Endothelial cell of umbilical vein (primary cell): ENCODE results near the gene GLUL. TPM values are rescaled to one million over a fixed set of nuclear protein-coding genes. Genes with fewer than 3 reads are reported as not detected.

Experiments
- BruUV-seq: library from RNA; stranded (reverse); fragments of 400-500 nt; replicated peaks from 2 replicates; lab custom pipeline; 2021; lab: Mats Ljungman, UMichigan
- CTCF ChIA-PET: fragments of 300-600, 350-600 bp; sonication (Branson Sonifier 250); formaldehyde crosslinking; loops from one replicate; lab custom pipeline; 2021; ENCODE audit warnings: antibody characterized with exemption, inconsistent platforms; lab: Charles Lee
- POLR2A ChIA-PET: fragments of 300-600, 350-600 bp; sonication (Branson Sonifier 250); formaldehyde crosslinking; loops from one replicate; lab custom pipeline; 2021; ENCODE audit warnings: antibody characterized with exemption, inconsistent platforms; lab: Charles Lee
- DNase-seq: peaks from one replicate; pipeline ENCODE4 v3.0.0-alpha.2; 2011; ENCODE audit warnings: low read depth, low spot score
- FAIRE-seq: peaks from 2 replicates; lab custom pipeline; 2011; peaks lifted over from hg19 to GRCh38; lab: Jason Lieb, UNC
- H2AFZ ChIP-seq: 2 replicates; pipeline ENCODE4 v1.6.0; 2012; ENCODE audit warnings: low read depth, low read length, control low read depth, inconsistent platforms
- H3K27ac ChIP-seq: 2 replicates; pipeline ENCODE4 v1.5.1; 2011; ENCODE audit warnings: low read depth, mild to moderate bottlenecking, control low read depth, low read length, moderate library complexity; ENCODE audit not compliant: insufficient read depth
- H3K27me3 ChIP-seq, 2 experiments: 2 replicates each; pipeline versions ENCODE4 v1.6.0 to v1.6.1; 2011; ENCODE audit warnings: low read length in 2 of 2, mixed read lengths in 1 of 2; ENCODE audit not compliant: control insufficient read depth in 2 of 2, insufficient read depth in 2 of 2
- H3K36me3 ChIP-seq, 2 experiments: 2 replicates in 1 of 2; 3 replicates in 1 of 2; pipeline ENCODE4 v1.5.1; 2011; ENCODE audit warnings: low read length in 2 of 2, mild to moderate bottlenecking in 1 of 2, moderate library complexity in 1 of 2; ENCODE audit not compliant: control insufficient read depth in 2 of 2, insufficient read depth in 2 of 2; ENCODE audit errors: extremely low read depth in 1 of 2
- H3K4me1 ChIP-seq: 3 replicates; pipeline ENCODE4 v1.5.1; 2011; ENCODE audit warnings: mild to moderate bottlenecking, low read length; ENCODE audit not compliant: control insufficient read depth, insufficient read depth; ENCODE audit errors: extremely low read depth
- H3K4me2 ChIP-seq: 2 replicates; pipeline ENCODE4 v1.6.1; 2011; ENCODE audit warnings: low read length, control low read depth, mixed read lengths; ENCODE audit not compliant: insufficient read depth
- H3K4me3 ChIP-seq, 3 experiments: fragments of 200-600 bp in 1 of 3; sonication (generic), shearing (Covaris generic) in 1 of 3; replicated peaks in 1 of 3; 2 replicates each; pipeline ENCODE4 v1.5.1; 2011 to 2016; ENCODE audit warnings: control low read depth in 3 of 3, low read length in 3 of 3, mild to moderate bottlenecking in 2 of 3, inconsistent platforms in 1 of 3, low read depth in 1 of 3, moderate library complexity in 1 of 3; ENCODE audit not compliant: insufficient read depth in 1 of 3
- H3K79me2 ChIP-seq: 2 replicates; pipeline ENCODE4 v1.6.0; 2012; ENCODE audit warnings: low read length, inconsistent platforms; ENCODE audit not compliant: control insufficient read depth, insufficient read depth
- H3K9ac ChIP-seq: replicated peaks from 2 replicates; pipeline ENCODE3; 2011; ENCODE audit warnings: low read length, control low read depth; ENCODE audit not compliant: insufficient read depth; ENCODE audit errors: extremely low read depth
- H3K9me1 ChIP-seq: replicated peaks from 3 replicates; pipeline ENCODE4 v1.6.0; 2011; ENCODE audit warnings: mild to moderate bottlenecking, low read length; ENCODE audit not compliant: control insufficient read depth, insufficient read depth; ENCODE audit errors: extremely low read depth
- H3K9me3 ChIP-seq: replicated peaks from 2 replicates; pipeline ENCODE4 v1.5.1; 2012; ENCODE audit warnings: low read length, inconsistent platforms; ENCODE audit not compliant: control insufficient read depth, insufficient read depth
- H4K20me1 ChIP-seq: replicated peaks from 2 replicates; pipeline ENCODE3; 2011; ENCODE audit warnings: mild to moderate bottlenecking, low read length; ENCODE audit not compliant: control insufficient read depth, insufficient read depth; ENCODE audit errors: extremely low read depth
- EZH2 ChIP-seq: IDR thresholded peaks from 2 replicates; pipeline ENCODE4 v1.6.1; 2012; ENCODE audit warnings: borderline replicate concordance, low read depth, mild to moderate bottlenecking, moderate library complexity, low read length, inconsistent platforms; ENCODE audit not compliant: severe bottlenecking
- FOS ChIP-seq: IDR thresholded peaks from 2 replicates; pipeline ENCODE4 v1.6.1; 2011; ENCODE audit warnings: mild to moderate bottlenecking, low read length, moderate library complexity, borderline replicate concordance; ENCODE audit not compliant: insufficient read depth
- GATA2 ChIP-seq: IDR thresholded peaks from 2 replicates; pipeline ENCODE4 v1.7.0; 2011; ENCODE audit warnings: low read depth, mild to moderate bottlenecking, moderate library complexity, mixed read lengths, low read length; ENCODE audit not compliant: insufficient read length, insufficient read depth
- JUN ChIP-seq: IDR thresholded peaks from 2 replicates; pipeline ENCODE4 v1.6.1; 2011; ENCODE audit warnings: borderline replicate concordance, low read depth; ENCODE audit not compliant: insufficient read length, insufficient read depth
- MAX ChIP-seq: IDR thresholded peaks from 2 replicates; pipeline ENCODE4 v1.6.1; 2011; ENCODE audit not compliant: insufficient read depth, insufficient read length
- MYC ChIP-seq: IDR thresholded peaks from one replicate; pipeline ENCODE4 v1.6.1; 2011; ENCODE audit warnings: mild to moderate bottlenecking, low read depth, low read length
- POLR2A ChIP-seq: IDR thresholded peaks from 2 replicates; pipeline ENCODE4 v1.6.1; 2012; ENCODE audit warnings: low read depth, mild to moderate bottlenecking, control low read depth, low read length
- POLR2AphosphoS5 ChIP-seq: IDR thresholded peaks from 2 replicates; pipeline ENCODE4 v1.6.1; 2012; ENCODE audit warnings: low read depth, mild to moderate bottlenecking, control low read depth, low read length, moderate library complexity; ENCODE audit not compliant: insufficient read depth
- dilution Hi-C: fragments of 300-500 bp; cut with MboI; formaldehyde crosslinking; loops from one replicate; pipeline ENCODE4 v1.15.0; 2019; ENCODE audit warnings: low sequenced_read_pairs; ENCODE audit not compliant: extremely low pct_ligation_motif_present
- intact Hi-C: fragments of 100-400 bp; cut with micrococcal nuclease; formaldehyde crosslinking; loops from one replicate; pipeline ENCODE4 v1.10.0; 2022
- polyA plus RNA-seq, 4 experiments: library from polyadenylated mRNA; depleted of rRNA in 3 of 4; stranded (reverse) in 3 of 4; unstranded in 1 of 4; fragments of >200 nt; gene quantifications; 2 replicates each; pipeline versions ENCODE4 v1.2.1 to v1.2.3, GENCODE V29; 2011 to 2012; ENCODE audit warnings: missing spikeins in 1 of 4
- total RNA-seq: library from RNA; stranded (reverse); gene quantifications from 2 replicates; pipeline ENCODE4 v1.2.3, GENCODE V29; 2021
- TF ChIP-seq, protein P1 (sequence below), 2 donors: IDR thresholded peaks; 1 replicate in 1 of 2; 2 replicates in 1 of 2; pipeline ENCODE4 v1.5.1; 2011; ENCODE audit warnings: low read length in 2 of 2, mild to moderate bottlenecking in 2 of 2, moderate library complexity in 2 of 2, control low read depth in 1 of 2, inconsistent platforms in 1 of 2, low read depth in 1 of 2; ENCODE audit not compliant: insufficient read depth in 1 of 2; ENCODE audit errors: extremely low read depth in 1 of 2

GLUL gene
- total and polyA plus RNA-seq, 2 donors (not counting 3 experiments of a cell fraction or from before 2014, with no cell fraction given), result 172 to 187 TPM

DNA sequence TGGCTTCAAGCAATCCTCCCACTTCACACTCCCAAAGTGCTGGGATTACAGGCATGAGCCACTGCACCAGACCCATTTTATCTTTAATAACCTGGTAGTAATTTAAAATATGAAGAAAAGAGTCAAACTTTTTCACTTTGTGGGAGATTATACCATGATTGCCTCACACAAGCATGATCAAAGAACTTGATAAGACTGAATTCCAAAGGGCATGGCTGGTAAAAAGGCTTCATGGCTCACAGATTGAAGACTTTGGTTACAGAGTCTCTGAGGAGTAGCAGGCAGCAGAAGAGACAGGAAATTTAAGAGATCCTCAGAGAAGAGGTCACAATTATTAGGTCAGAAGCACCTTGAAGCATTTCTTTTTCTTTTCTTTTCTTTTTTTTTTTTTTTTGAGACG lies 42.0 kb upstream of the GLUL start:
- dilution Hi-C loops (no loop called here), intact Hi-C loops (no loop called here)
- no peak overlapping the region for H3K9ac ChIP-seq
- no peaks in the 10 kb centered on the region for H3K36me3 ChIP-seq
- no peak for DNase-seq
- H3K4me2 ChIP-seq, result no peak overlapping the region
- H3K27ac ChIP-seq, result no peak overlapping the region
- no peak overlapping the region for H3K4me3 ChIP-seq
- ChIA-PET CTCF (no interaction called here), POLR2A (no interaction called here)
- H3K4me1 ChIP-seq, result no peaks in the 10 kb centered on the region
- no peaks in the 10 kb centered on the region for H4K20me1 ChIP-seq
- FAIRE-seq, result no peak
- no peaks in the 10 kb centered on the region for H3K9me3 ChIP-seq
- no peaks in the 10 kb centered on the region for H3K79me2 ChIP-seq
- BruUV-seq, result no TSS peak
- H2AFZ ChIP-seq, result no peak overlapping the region
- no peaks in the 10 kb centered on the region for H3K27me3 ChIP-seq
- TF ChIP-seq, protein P1, sequence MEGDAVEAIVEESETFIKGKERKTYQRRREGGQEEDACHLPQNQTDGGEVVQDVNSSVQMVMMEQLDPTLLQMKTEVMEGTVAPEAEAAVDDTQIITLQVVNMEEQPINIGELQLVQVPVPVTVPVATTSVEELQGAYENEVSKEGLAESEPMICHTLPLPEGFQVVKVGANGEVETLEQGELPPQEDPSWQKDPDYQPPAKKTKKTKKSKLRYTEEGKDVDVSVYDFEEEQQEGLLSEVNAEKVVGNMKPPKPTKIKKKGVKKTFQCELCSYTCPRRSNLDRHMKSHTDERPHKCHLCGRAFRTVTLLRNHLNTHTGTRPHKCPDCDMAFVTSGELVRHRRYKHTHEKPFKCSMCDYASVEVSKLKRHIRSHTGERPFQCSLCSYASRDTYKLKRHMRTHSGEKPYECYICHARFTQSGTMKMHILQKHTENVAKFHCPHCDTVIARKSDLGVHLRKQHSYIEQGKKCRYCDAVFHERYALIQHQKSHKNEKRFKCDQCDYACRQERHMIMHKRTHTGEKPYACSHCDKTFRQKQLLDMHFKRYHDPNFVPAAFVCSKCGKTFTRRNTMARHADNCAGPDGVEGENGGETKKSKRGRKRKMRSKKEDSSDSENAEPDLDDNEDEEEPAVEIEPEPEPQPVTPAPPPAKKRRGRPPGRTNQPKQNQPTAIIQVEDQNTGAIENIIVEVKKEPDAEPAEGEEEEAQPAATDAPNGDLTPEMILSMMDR (IDR thresholded peaks at IDR 0.05; ENCODE audit: extremely low read depth in 1 of 2, insufficient read depth in 1 of 2, low read depth in 1 of 2, low read length in 2 of 2), result no peak
- no peak for TF ChIP-seq EZH2
- no peak for TF ChIP-seq MAX
- TF ChIP-seq POLR2A, result no peak
- TF ChIP-seq MYC, result no peak
- TF ChIP-seq FOS, result no peak
- no peak for TF ChIP-seq POLR2AphosphoS5
- TF ChIP-seq GATA2, result no peak
- no peak for TF ChIP-seq JUN
- H3K9me1 ChIP-seq, result no peaks in the 10 kb centered on the region
